Tibial nerve (tissue), 3 donors: ENCODE measurements around the gene CRB2.

ENCODE experiments used
- CTCF ChIP-seq, 5 experiments: fragments of 200-600 bp in 3 of 5; fragments of 450-650 bp in 2 of 5; sonication (generic) in 3 of 5; IDR thresholded peaks; one replicate each; pipeline ENCODE4 v1.5.1; 2016 to 2019; ENCODE audit warnings: antibody characterized with exemption in 5 of 5, mild to moderate bottlenecking in 3 of 5, moderate library complexity in 2 of 5
- POLR2A ChIP-seq, 2 donors: fragments of 450-650 bp; IDR thresholded peaks; one replicate each; pipeline ENCODE4 v1.6.1; 2017; ENCODE audit warnings: antibody characterized with exemption in 2 of 2, mild to moderate bottlenecking in 2 of 2, moderate library complexity in 2 of 2

GRCh38 chr9:123356851-123357742 is 1.1 kb downstream of the CRB2 start:
- no peak for TF ChIP-seq POLR2A (IDR thresholded peaks at IDR 0.05)
- TF ChIP-seq CTCF (IDR thresholded peaks at IDR 0.05) = no peak
